ENCODE data around the gene PACSIN2. TPM values are rescaled to one million over a fixed set of nuclear protein-coding genes. Genes with fewer than 3 reads are reported as not detected.
A peak's percentile ranks its signal among the peaks of the same experiment; 100 is the strongest.

Gene PACSIN2
- total and polyA plus RNA-seq, 10 of the 15 experiments (the other 5 are each of a cell fraction or from before 2014, with no cell fraction given): 0.93 to 78.7 (median 46.8) TPM

GRCh38 chr22:42939451-42939881 lies 75.5 kb downstream of the PACSIN2 start (continued):
- no peak for TF ChIP-seq BCLAF1 (IDR thresholded peaks at IDR 0.05)
- TF ChIP-seq EED (IDR thresholded peaks at IDR 0.05; ENCODE audit: low read depth): no peak
- no peak for TF ChIP-seq HDGF (IDR thresholded peaks at IDR 0.05)

- ChIA-PET POLR2A (interaction anchor here (0.6 kb wide), 1 partner anchor 45 kb away, joined by 5 read pairs; no protein-coding TSS in a partner anchor), CTCF (interaction anchor here (0.8 to 2.3 kb wide), 5 partner anchors 15 to 95 kb away, joined by 3 to 6 read pairs (median 4); no protein-coding TSS in a partner anchor), SMC1A (ENCODE audit: uncharacterized antibody, unreplicated experiment) (interaction anchor here (0.7 to 1.7 kb wide), 6 partner anchors 11 to 71 kb away, joined by 3 read pairs; no protein-coding TSS in a partner anchor), RAD21 (ENCODE audit: unreplicated experiment) (interaction anchor here (1.0 kb wide), 1 partner anchor 20 kb away, joined by 5 read pairs; no protein-coding TSS in a partner anchor)
- H3K27ac ChIP-seq (ENCODE audit: control insufficient read depth, insufficient read depth): no peak overlapping the region
- peaks cover 45% of the 10 kb centered on the region for H3K4me1 ChIP-seq (ENCODE audit: control insufficient read depth, insufficient read depth, low read length)
- in situ Hi-C loops (cut with MboI) (no loop called here), intact Hi-C loops (cut with micrococcal nuclease; ENCODE audit: unreplicated experiment) (no loop called here)
- BruUV-seq (replicated peaks): no TSS peak
- no peak overlapping the region for H3K4me3 ChIP-seq
- H2AFZ ChIP-seq (ENCODE audit: control insufficient read depth, low read depth, low read length): no peak overlapping the region
- peak overlapping the region; percentile 10; the same call in 1 of the 2 replicates for H3K9ac ChIP-seq (ENCODE audit: control insufficient read depth, insufficient read depth, low read length)
- peaks cover 0 to 7% of the 10 kb centered on the region in 2 experiments; a peak in 3 of 4 replicates for H3K36me3 ChIP-seq (ENCODE audit: control insufficient read depth in 2 of 2, insufficient read depth in 2 of 2, low read length in 1 of 2)
- H3K27me3 ChIP-seq (replicated peaks in 1 of 2; ENCODE audit: control insufficient read depth in 2 of 2, insufficient read depth in 2 of 2, low read length in 1 of 2): no peaks in the 10 kb centered on the region
- 79% methylated on average over 5 of the region's 5 CpGs for WGBS (ENCODE audit: insufficient coverage, insufficient replicate concordance, low lambda C conversion rate, missing lambda C conversion rate)
- H3K4me2 ChIP-seq (ENCODE audit: control insufficient read depth, insufficient read depth): no peak overlapping the region
- DNase-seq (ENCODE audit: low read depth, low spot score) (no peak), FAIRE-seq (no peak), ATAC-seq (no peak)
- H3K79me2 ChIP-seq (ENCODE audit: control insufficient read depth, insufficient read depth, low read length): peaks cover 55% of the 10 kb centered on the region
- H3K9me3 ChIP-seq (replicated peaks; ENCODE audit: control insufficient read depth, insufficient read depth, low read length): no peaks in the 10 kb centered on the region
- no peaks in the 10 kb centered on the region for H4K20me1 ChIP-seq (ENCODE audit: control insufficient read depth, insufficient read depth)
- TF ChIP-seq SRF (IDR thresholded peaks at IDR 0.05; ENCODE audit: low read depth in 2 of 2, low read length in 2 of 2): no peak
- TF ChIP-seq MTA2 (IDR thresholded peaks at IDR 0.05; ENCODE audit: low read depth): no peak
- no peak for TF ChIP-seq ETV6 (conservative IDR thresholded peaks at IDR 0.05 in 1 of 2, IDR thresholded peaks at IDR 0.05 in 1 of 2; ENCODE audit: borderline replicate concordance in 1 of 2, low read depth in 1 of 2)
- no peak for TF ChIP-seq HCFC1 (IDR thresholded peaks at IDR 0.05; ENCODE audit: low read length)
- no peak for TF ChIP-seq GABPA (IDR thresholded peaks at IDR 0.05; ENCODE audit: low read depth)
- no peak for TF ChIP-seq SP1 (IDR thresholded peaks at IDR 0.05; ENCODE audit: low read depth, low read length)
- TF ChIP-seq PBX3 (IDR thresholded peaks at IDR 0.05; ENCODE audit: insufficient replicate concordance, low read depth, low read length): no peak
- TF ChIP-seq POLR2A (IDR thresholded peaks at IDR 0.05; ENCODE audit: low read depth, low read length): no peak
- no peak for TF ChIP-seq HDAC2 (IDR thresholded peaks at IDR 0.05)
- TF ChIP-seq PKNOX1 (IDR thresholded peaks at IDR 0.05): no peak
- TF ChIP-seq RFX5 (IDR thresholded peaks at IDR 0.05; ENCODE audit: low read depth, low read length): no peak
- no peak for TF ChIP-seq MEF2B (IDR thresholded peaks at IDR 0.05; ENCODE audit: partially characterized antibody, poor library complexity, severe bottlenecking)
- TF ChIP-seq SKIL (IDR thresholded peaks at IDR 0.05; ENCODE audit: low read depth, poor library complexity, severe bottlenecking): no peak
Observed at GRCh38 chr22:42938976-42939375, 76.0 kb downstream of the PACSIN2 start.

Measured in GM12878 (cell line).